Psoas muscle (tissue), 8 donors: Measurements from ENCODE around the gene EHMT1. TPM values are rescaled to one million over a fixed set of nuclear protein-coding genes. Genes with fewer than 3 reads are reported as not detected.

ENCODE experiments used
- ATAC-seq, 4 donors: fragments of 200-7000 bp; cut with Tn5 transposase; one replicate each; pipeline ENCODE4 v1.9.1; 2020; ENCODE audit warnings: moderate library complexity in 3 of 4, mild to moderate bottlenecking in 2 of 4
- DNase-seq, 2 donors: peaks; one replicate each; pipeline ENCODE4 v3.0.0-alpha.2; 2020
- H3K27ac ChIP-seq: fragments of 200-600 bp; one replicate; pipeline ENCODE4 v1.8.0; 2022
- H3K27me3 ChIP-seq, 3 donors: fragments of 200-600 bp in 1 of 3; one replicate each; pipeline versions ENCODE4 v1.6.1 to v1.8.0; 2013 to 2022; ENCODE audit warnings: low read length in 2 of 3, mild to moderate bottlenecking in 2 of 3, moderate library complexity in 1 of 3; ENCODE audit not compliant: insufficient read depth in 3 of 3
- H3K36me3 ChIP-seq, 2 donors: fragments of 200-600 bp in 1 of 2; one replicate each; pipeline versions ENCODE4 v1.6.1 to v1.8.0; 2013 to 2022; ENCODE audit warnings: low read depth in 1 of 2, mild to moderate bottlenecking in 1 of 2, moderate library complexity in 1 of 2; ENCODE audit not compliant: insufficient read depth in 1 of 2
- H3K4me1 ChIP-seq: fragments of 200-600 bp; one replicate; pipeline ENCODE4 v1.8.0; 2022
- H3K4me3 ChIP-seq: fragments of 200-600 bp; one replicate; pipeline ENCODE4 v1.8.0; 2022; ENCODE audit warnings: mild to moderate bottlenecking
- H3K9me3 ChIP-seq: fragments of 200-600 bp; one replicate; pipeline ENCODE4 v1.8.0; 2022
- WGBS, 3 donors: extraction: QIAGEN DNeasy Blood & Tissue Kit; methylation state at CpG; one replicate each; pipeline versions ENCODE4 v1.1.6 to v1.1.7; 2013; 5-methylcytosine and 5-hydroxymethylcytosine counted together
- intact Hi-C, 2 donors: fragments of 100-400 bp; cut with DNase I; formaldehyde crosslinking; loops; one replicate each; pipeline versions ENCODE4 v1.11.0 to v1.14.2; 2022
- polyA plus RNA-seq, 3 donors: library from polyadenylated mRNA; stranded (reverse); fragments of 200-250 nt; gene quantifications; one replicate each; pipeline ENCODE4 v1.2.3, GENCODE V29; 2013
- total RNA-seq, 4 donors: library from RNA; stranded (reverse); fragmentation: NEBNext Ultra II Directional in 2 of 4; extraction: Animal tissue kit (Norgen Biotek cat#: 25700) in 2 of 4; gene quantifications; one replicate each; pipeline versions ENCODE4 v1.2.1 to v1.2.4, GENCODE V29; 2021 to 2023
- TF ChIP-seq, protein P1 (sequence below): fragments of 200-600 bp; IDR thresholded peaks from one replicate; pipeline ENCODE4 v1.8.0; 2022; ENCODE audit warnings: antibody characterized with exemption
- donor health status: healthy with polysubstance abuse.
- donor health status: DM: no; HTN: no; CAD: no; lungs with moderate emphysema.
- donor health status: Bipolar disorder and iron deficiency.
- donor health status: healthy.
- donor health status: DM: yes; HTN: yes; CAD: no.
- donor health status: DM: no; HTN: no; CAD: no.
- donor health status: DM: no; HTN: no; CAD: no.
- donor health status: DM: yes; HTN: yes; CAD: no.

EHMT1 gene
- total and polyA plus RNA-seq, 7 donors: 29.0 to 49.6 (median 31.2) TPM

DNA sequence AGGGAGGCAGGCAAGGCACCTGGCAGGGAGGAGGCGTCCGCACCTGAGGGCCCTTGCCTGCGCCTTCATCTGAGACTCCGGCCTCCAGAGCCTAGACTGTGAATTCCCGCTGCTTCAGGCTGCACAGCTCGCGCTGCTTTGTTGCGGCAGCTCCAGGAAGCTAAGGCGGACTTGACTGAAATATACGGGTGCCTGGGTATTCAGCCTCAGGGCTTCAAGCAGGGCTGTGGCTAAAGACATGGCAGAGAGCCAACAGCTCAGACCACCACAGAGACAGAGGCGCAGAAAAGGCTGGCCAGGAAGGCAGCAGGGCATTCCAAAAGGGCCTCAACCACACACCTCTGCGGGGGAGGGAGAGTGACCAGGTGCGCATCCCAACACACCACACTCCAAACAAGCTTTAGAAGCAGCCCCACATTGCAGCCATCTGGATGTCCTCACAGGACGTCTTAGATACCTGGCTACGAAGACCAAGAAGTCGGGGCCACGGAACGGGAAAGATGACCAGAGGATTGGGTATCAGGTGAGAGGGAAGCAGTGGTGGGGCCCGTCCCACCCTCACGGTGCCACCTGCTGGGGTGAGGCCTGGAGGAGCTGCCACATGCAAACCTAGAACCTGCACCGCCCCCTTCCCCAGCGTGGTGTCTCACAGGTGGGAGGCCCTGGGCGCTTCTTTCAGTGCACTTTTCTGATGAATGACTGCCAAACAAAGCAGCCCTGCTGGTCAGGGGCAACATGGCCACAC is 38.4 kb upstream of the EHMT1 start:
- DNase-seq (no peak), ATAC-seq (no peak)
- H3K27me3 ChIP-seq: no peaks in the 10 kb centered on the region
- no peaks in the 10 kb centered on the region for H3K9me3 ChIP-seq
- peaks cover 33% of the 10 kb centered on the region for H3K4me1 ChIP-seq
- H3K36me3 ChIP-seq: peaks cover 3 to 55% of the 10 kb centered on the region in 2 donors
- H3K4me3 ChIP-seq: no peak overlapping the region
- intact Hi-C loops: no loop called here
- WGBS, 3 donors: 87 to 91% (median 89%) methylated on average over 22 to 23 of the region's 23 CpGs
- TF ChIP-seq, protein P1, sequence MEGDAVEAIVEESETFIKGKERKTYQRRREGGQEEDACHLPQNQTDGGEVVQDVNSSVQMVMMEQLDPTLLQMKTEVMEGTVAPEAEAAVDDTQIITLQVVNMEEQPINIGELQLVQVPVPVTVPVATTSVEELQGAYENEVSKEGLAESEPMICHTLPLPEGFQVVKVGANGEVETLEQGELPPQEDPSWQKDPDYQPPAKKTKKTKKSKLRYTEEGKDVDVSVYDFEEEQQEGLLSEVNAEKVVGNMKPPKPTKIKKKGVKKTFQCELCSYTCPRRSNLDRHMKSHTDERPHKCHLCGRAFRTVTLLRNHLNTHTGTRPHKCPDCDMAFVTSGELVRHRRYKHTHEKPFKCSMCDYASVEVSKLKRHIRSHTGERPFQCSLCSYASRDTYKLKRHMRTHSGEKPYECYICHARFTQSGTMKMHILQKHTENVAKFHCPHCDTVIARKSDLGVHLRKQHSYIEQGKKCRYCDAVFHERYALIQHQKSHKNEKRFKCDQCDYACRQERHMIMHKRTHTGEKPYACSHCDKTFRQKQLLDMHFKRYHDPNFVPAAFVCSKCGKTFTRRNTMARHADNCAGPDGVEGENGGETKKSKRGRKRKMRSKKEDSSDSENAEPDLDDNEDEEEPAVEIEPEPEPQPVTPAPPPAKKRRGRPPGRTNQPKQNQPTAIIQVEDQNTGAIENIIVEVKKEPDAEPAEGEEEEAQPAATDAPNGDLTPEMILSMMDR: no peak
- no peak overlapping the region for H3K27ac ChIP-seq

DNA sequence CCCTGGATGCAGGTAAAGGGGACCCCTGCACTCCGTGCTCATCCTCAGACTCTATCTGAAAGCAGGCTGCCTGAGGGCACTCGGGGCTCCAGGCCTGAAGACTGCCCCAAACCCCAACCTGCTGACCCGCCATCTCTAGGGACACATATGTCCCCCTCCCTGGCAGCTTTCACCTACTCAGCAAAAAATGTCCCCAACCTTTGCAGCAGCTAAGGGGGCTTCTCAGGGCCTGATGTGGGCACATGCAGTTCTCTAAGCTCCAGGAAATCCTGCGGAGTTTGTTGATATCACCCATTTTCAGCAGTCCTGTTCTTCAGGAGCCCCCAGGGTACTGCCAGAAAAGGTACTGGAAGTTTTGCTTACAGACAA is 37.9 kb upstream of the EHMT1 start:
- no peaks in the 10 kb centered on the region for H3K9me3 ChIP-seq
- ATAC-seq: no peak
- H3K4me3 ChIP-seq: no peak overlapping the region
- intact Hi-C loops: no loop called here
- H3K27ac ChIP-seq: no peak overlapping the region
- no peaks in the 10 kb centered on the region for H3K27me3 ChIP-seq
- peaks cover 3 to 55% of the 10 kb centered on the region in 2 donors for H3K36me3 ChIP-seq
- H3K4me1 ChIP-seq: peaks cover 27% of the 10 kb centered on the region
- TF ChIP-seq, protein P1: no peak
- no peak for DNase-seq
- WGBS, 3 donors: 89 to 94% (median 92%) methylated on average over 4 of the region's 4 CpGs

DNA sequence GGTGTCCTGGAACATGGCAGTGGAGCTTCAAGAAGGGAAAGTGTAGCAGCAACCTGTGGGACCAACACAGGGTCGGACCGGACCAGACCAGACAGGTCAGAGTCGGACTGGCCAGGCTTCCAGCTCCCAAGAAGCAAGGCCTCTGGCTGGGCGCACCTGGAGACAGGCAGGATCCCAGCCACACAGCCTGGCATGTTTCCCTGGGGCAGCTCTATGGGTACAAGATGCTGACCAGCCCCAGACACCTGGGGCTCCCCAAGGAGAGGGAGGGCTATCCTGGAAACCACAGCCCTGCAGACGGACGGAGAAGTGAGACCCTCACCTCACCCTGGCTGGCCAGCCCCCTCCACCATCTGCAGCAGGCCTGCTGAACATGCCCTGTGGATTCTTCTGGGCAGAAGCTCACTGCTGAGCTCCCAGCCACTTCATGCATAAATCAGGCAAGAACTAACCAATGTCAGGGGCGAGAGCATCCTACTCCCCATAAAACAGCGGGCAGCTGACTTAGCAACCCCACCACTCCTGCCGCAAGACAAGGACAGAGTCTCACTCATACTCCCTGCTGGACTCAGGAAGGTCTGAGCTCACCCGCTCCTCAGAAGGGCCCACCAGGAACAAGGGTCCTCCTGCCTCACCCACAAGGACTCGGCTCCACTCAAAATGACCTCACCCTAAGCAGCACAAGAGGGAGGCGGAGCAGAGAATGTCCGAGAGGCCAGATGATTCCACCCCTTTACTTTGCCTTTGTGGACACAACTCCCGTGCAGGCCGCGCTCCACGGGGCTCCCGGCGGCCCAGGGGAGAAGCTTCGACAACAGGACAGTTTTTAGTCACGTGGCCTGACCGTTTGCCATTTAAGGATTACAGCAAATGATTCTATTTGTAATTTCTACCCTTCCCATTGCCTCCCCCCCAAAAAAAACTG is 37.2 kb upstream of the EHMT1 start:
- WGBS, 3 donors: 83 to 92% (median 88%) methylated on average over 21 to 22 of the region's 22 CpGs
- ATAC-seq (no peak), DNase-seq (no peak)
- peaks cover 3 to 55% of the 10 kb centered on the region in 2 donors for H3K36me3 ChIP-seq
- H3K27ac ChIP-seq: no peak overlapping the region
- H3K4me1 ChIP-seq: peaks cover 22% of the 10 kb centered on the region
- no peak overlapping the region for H3K4me3 ChIP-seq
- intact Hi-C loops: no loop called here
- H3K27me3 ChIP-seq: no peaks in the 10 kb centered on the region
- TF ChIP-seq, protein P1: no peak
- H3K9me3 ChIP-seq: no peaks in the 10 kb centered on the region

DNA sequence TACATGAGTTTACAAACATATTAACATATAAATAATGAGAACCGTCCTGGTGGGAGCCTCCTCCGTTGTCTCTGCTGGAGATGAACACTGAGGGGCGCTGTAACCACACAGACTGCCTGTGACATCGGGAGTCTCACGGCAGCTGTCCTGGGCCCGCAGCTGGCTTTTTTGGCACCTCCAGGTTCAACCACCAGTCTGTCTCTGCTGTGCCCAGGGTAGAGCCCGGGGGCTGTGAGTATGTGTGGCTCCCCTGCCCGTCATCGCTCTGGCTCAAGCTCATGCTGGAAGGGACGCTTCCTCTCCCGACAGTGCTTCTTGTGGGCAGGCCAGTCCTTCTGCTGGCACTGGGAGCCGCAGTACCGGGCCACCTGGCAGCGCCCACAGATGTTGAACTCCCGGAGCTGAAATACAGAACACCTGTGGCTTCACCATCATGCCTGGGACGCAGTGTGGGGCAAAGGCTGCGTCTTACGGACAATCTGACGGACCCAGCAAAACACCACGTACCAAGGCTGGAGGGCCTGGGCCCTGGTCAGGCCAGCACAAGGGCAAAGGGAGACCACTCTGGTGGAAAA is 36.4 kb upstream of the EHMT1 start:
- DNase-seq (peak; percentile 46 to 71), ATAC-seq (peak; percentile 17 to 36 (median 32))
- TF ChIP-seq, protein P1: peak; percentile 49
- Histone ChIP-seq H3K4me1 (peaks cover 14% of the 10 kb centered on the region), H3K27ac (peak overlapping the region; percentile 41), H3K4me3 (no peak overlapping the region), H3K9me3 (no peaks in the 10 kb centered on the region), H3K27me3 (no peaks in the 10 kb centered on the region), H3K36me3 (peaks cover 3 to 61% of the 10 kb centered on the region in 2 donors)
- 54 to 62% (median 57%) methylated on average over 20 of the region's 20 CpGs for WGBS, 3 donors
- intact Hi-C loops: no loop called here
